ENCODE measurements around the gene NEFH.
"Not testable (repeated sequence)": the region's sequence is repeated elsewhere in the genome, so short reads cannot be mapped to it uniquely, and the experiment has no call there.

NEFH gene

DNA sequence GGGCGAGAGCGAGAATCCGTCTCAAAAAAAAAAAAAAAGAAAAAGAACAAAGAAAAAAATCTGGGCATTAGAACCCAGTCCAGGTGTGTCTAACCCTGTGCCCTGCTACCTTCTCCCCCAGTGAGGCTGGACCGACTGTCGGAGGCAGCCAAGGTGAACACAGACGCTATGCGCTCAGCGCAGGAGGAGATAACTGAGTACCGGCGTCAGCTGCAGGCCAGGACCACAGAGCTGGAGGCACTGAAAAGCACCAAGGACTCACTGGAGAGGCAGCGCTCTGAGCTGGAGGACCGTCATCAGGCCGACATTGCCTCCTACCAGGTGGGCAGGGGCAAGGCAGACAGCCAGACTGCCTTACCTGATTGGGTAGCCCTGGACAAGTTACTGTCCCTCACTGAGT is 3.2 kb downstream of the NEFH start:
- no peak for TF ChIP-seq ZFX (IDR thresholded peaks at IDR 0.05)
- H3K27ac ChIP-seq, result no peak overlapping the region

DNA sequence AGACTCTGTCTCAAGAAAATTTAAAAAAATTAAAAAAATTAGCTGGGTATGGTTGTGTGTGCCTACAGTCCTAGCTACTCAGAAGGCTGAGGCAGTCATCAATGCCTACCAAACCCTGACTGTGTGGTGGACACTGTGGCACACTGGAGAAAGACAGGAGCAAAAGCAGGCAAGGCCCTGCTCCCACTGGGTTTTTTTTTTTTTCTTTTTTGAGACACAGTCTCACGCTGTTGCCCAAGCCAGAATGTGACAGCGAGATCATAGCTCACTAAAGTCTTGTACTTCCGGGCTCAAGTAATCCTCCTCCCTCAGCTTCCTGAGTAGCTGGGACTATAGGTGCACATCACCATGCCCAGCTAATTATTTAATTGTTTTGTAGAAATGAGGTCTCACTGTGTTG is 4.6 kb downstream of the NEFH start:
- TF ChIP-seq, protein P1, sequence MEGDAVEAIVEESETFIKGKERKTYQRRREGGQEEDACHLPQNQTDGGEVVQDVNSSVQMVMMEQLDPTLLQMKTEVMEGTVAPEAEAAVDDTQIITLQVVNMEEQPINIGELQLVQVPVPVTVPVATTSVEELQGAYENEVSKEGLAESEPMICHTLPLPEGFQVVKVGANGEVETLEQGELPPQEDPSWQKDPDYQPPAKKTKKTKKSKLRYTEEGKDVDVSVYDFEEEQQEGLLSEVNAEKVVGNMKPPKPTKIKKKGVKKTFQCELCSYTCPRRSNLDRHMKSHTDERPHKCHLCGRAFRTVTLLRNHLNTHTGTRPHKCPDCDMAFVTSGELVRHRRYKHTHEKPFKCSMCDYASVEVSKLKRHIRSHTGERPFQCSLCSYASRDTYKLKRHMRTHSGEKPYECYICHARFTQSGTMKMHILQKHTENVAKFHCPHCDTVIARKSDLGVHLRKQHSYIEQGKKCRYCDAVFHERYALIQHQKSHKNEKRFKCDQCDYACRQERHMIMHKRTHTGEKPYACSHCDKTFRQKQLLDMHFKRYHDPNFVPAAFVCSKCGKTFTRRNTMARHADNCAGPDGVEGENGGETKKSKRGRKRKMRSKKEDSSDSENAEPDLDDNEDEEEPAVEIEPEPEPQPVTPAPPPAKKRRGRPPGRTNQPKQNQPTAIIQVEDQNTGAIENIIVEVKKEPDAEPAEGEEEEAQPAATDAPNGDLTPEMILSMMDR (conservative IDR thresholded peaks at IDR 0.05), result no peak
- no peak for TF ChIP-seq ZFX (IDR thresholded peaks at IDR 0.05)

DNA sequence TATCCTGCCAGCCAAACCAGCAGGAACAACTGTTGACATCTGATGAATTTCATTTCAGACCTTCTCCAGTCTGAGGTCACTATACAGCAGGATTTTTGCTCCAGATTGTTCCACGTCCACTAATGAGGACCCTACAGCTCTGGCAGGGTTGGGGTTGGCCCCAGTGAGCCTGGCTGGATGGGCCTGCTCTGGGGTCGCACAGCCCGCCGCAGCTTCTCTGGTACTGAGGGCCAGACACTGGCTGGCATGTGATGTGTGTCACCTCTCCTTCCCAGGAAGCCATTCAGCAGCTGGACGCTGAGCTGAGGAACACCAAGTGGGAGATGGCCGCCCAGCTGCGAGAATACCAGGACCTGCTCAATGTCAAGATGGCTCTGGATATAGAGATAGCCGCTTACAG is 5.4 kb downstream of the NEFH start:
- TF ChIP-seq, protein P1 (conservative IDR thresholded peaks at IDR 0.05), result no peak
- no peak for TF ChIP-seq ZFX (IDR thresholded peaks at IDR 0.05)
- H3K27ac ChIP-seq, result no peak overlapping the region

More for the DNA sequence above, 4.6 kb downstream of the NEFH start:
- H3K27ac ChIP-seq, result no peak overlapping the region

DNA sequence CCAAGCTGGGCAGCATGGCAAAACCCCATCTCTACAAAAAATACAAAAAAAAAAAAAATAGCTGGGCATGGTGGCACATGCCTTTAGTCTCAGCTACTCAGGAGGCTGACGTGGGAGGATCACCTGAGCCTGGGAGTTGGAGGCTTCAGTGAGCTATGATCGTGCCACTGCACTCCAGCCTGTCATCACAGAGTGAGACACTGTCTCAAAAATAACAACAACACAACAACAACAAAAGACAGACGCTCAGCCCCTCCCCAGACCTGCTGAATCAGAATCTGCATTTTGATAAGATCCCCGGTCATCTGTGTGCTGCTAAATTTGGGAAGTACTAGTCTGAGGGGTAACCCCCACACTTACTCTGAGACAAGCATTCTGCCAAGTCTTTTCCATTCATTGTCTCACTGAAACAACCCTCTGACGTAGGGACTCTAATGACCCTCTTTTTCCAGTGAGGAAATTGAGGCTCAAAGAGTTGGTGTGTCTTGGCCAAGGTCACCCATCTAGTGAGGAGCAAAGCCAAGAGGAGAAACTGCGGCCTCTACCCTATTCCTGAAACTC is 7.5 kb downstream of the NEFH start:
- no peak overlapping the region for H3K27ac ChIP-seq
- no peak for TF ChIP-seq ZFX (IDR thresholded peaks at IDR 0.05)
- TF ChIP-seq, protein P1 (conservative IDR thresholded peaks at IDR 0.05), result no peak

DNA sequence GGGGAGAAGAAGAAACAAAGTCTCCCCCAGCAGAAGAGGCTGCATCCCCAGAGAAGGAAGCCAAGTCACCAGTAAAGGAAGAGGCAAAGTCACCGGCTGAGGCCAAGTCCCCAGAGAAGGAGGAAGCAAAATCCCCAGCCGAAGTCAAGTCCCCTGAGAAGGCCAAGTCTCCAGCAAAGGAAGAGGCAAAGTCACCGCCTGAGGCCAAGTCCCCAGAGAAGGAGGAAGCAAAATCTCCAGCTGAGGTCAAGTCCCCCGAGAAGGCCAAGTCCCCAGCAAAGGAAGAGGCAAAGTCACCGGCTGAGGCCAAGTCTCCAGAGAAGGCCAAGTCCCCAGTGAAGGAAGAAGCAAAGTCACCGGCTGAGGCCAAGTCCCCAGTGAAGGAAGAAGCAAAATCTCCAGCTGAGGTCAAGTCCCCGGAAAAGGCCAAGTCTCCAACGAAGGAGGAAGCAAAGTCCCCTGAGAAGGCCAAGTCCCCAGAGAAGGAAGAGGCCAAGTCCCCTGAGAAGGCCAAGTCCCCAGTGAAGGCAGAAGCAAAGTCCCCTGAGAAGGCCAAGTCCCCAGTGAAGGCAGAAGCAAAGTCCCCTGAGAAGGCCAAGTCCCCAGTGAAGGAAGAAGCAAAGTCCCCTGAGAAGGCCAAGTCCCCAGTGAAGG is 9.2 kb downstream of the NEFH start:
- H3K27ac ChIP-seq, result not testable (repeated sequence)

DNA sequence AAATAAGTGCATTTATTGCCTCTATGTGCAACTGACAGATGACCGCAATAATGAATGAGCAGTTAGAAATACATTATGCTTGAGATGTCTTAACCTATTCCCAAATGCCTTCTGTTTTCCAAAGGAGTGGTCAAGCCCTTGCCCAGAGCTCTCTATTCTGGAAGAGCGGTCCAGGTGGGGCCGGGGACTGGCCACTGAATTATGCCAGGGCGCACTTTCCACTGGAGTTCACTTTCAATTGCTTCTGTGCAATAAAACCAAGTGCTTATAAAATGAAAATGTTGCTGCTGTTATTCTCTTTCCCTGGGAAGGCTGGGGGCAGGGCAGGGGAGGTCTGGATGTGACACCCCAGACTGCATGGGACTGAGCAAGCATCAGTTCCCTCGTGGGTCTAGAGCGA is 11.0 kb downstream of the NEFH start:
- TF ChIP-seq, protein P1 (conservative IDR thresholded peaks at IDR 0.05), result no peak
- TF ChIP-seq ZFX (IDR thresholded peaks at IDR 0.05), result no peak
- H3K27ac ChIP-seq, result no peak overlapping the region

DNA sequence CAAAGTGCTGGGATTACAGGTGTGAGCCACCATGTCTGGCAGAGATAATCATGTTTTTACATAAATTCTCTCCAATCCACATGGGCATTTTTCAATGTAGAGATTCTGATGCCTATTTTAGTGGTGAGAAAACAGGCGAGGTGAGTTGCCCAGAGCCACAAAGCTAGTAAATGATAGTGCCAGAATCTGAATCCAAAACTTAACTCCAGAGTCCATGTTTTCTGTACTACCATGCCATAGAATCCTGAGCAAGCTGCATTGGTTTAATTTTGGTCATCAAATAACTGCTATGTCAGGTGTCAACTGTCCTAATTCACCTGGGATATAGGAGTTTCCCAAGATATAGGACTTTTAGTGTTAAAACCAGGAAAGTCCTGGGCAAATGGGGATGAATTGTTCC is 13.6 kb downstream of the NEFH start:
- H3K27ac ChIP-seq, result no peak overlapping the region
- TF ChIP-seq ZFX (IDR thresholded peaks at IDR 0.05), result no peak
- TF ChIP-seq, protein P1 (conservative IDR thresholded peaks at IDR 0.05), result no peak

DNA sequence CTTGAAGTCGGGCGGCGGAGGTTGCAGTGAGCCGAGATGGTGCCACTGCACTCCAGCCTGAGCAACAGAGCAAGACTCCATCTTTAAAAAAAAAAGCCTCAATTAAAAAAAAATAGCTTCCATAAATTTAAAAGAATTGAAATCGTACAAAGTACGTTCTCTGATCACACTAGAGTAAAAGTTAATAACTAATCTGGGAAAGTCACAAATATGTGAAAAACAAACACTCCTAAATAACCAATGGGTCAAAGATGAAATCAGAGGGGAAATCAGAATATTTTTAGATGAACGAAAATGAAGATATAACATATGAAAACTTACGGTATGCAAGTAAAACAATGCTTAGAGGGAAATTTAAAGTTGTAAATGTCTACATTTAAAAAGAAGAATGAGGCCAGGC is 19.8 kb downstream of the NEFH start:
- no peak overlapping the region for H3K27ac ChIP-seq
- TF ChIP-seq, protein P1 (conservative IDR thresholded peaks at IDR 0.05), result no peak
- TF ChIP-seq ZFX (IDR thresholded peaks at IDR 0.05), result no peak

All from C4-2B (cell line).